HG02884 (cell line): ENCODE measurements around the gene GPR21.

Source experiments
- ATAC-seq: cut with Tn5 transposase; IDR thresholded peaks from one replicate; pipeline ENCODE4 v1.9.1; 2021; ENCODE audit warnings: mild to moderate bottlenecking, moderate library complexity; ENCODE audit not compliant: unreplicated experiment

GPR21 gene

DNA sequence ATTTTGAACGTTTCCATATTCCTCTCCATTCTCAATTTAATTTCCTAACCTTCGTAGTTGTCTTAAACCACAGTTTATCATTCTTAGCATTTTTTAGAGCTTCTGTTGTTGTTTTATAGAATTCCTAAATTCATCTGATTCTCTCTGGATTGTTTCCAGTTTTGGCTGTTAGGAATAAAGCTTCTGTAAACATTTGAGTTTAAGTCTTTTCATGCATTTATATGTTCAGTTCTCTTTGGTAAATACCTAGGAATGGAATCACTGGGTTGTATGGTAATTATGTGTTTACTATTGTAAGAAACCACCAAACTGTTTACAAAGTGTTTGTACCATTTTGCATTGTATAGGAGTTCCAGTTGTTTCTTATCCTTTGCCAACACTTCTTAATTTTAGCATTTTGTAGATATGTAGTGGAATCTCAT lies 29.7 kb downstream of the GPR21 start:
- no peak for ATAC-seq

DNA sequence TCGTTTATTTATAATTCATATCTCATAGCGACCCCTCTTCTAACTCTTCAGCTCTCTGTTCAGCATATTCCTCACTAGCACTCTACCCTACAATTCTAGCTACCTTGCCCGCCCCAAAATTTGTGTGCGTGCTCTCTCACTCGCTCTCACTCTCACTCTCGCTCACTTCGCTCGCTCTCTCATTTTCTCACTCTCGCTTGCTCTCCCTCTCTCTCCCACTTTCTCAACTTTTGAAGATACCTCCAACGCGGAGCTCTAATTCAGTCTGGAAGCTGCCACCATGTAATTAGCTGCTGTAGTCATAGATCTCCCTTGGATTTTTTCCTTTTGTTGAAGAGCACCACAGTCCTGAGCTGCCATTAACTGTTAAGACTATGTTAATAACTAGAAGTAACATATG lies 30.4 kb downstream of the GPR21 start:
- ATAC-seq, result no peak

DNA sequence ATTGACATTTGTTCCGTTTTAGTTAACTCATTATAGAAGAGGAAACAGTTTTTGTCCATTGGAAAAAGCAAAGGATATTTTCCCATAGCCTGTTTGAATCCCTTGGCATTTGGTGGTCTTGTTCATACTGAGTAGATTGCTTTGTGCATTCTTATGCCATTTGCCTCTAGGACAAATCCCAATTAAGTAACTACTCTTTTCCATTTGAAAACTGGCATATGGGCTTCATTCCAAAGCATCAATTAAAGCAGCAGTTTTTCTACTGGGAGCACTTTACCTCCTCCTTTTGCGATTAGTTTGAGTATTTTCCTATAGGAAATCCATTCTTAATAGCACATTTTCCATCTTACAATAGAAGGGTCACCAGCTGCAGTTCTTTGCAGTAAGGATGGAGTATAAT lies 31.2 kb downstream of the GPR21 start:
- no peak for ATAC-seq

DNA sequence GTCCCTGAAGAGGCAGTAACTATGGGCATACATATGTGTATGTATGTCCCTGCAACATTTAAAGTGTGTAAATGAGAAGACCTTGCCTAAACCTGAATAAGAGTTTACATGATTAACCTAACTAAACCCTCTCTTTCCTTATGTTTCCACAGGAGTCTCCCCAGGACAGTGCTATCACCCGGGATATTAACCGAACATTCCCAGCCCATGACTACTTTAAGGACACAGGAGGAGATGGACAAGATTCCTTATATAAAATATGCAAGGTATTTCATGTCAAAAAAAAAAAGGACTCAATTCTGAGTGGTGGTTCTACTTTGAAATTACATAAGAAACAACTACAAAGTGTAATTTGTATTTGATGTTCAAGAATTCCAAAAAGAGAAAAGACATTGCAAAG lies 31.7 kb downstream of the GPR21 start:
- ATAC-seq, result no peak

DNA sequence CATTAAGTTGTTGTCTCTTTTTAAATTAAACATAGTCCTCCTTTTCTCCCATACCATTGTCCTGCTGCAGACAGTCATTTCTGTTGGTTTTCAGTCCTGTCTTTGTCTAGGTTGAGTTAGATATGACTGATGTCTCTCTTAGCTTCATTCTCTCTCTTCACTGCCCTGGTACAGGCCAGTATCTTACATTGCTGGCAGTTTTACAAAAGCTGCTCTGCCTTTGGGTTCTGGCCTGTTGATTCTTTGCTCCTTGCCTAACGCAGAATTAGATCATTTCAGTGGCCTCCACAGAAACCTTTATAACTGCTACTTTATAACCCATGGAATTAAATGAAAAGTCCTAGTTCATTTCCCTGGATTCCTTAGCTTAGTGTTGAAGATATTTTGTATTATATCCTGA lies 33.7 kb downstream of the GPR21 start:
- no peak for ATAC-seq

DNA sequence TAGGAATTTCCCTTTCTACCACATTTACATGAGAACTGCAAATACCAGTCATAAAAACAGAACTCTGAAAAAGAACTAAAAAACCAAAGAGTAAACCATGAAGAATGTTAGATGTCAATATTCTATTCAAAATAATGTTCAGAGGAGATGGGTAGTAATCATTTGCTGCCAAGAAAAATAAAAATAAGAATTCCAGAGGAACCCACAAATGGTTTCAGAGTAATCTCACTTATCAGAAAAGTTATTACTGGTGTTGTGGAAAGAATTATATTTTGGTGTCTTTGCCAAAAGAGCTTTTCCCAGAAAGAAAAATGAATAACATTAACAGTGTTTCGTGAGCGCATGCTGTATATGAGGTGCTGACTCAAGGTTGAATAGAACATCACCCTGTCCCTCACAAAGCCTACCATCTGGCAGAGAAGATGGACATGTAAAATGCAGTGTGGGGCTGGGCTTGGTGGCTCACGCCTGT lies 35.6 kb downstream of the GPR21 start:
- ATAC-seq, result no peak

DNA sequence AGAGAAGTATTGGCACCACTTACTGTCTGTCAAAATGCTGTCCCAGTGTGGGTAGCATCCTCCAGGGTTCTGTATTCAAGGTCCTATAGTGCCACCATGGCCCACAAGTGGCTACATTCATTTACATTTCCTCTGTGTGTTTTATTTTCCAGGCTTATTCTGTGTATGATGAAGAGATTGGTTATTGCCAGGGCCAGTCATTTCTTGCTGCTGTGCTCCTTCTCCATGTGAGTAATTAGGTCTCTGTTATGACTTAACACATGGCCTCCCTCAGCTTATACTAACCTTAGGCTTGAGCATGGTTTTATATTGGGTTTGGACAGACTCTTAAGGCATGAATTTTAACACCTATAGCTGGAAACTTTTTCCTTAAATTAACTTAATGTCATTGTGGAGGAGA lies 36.7 kb downstream of the GPR21 start:
- no peak for ATAC-seq

DNA sequence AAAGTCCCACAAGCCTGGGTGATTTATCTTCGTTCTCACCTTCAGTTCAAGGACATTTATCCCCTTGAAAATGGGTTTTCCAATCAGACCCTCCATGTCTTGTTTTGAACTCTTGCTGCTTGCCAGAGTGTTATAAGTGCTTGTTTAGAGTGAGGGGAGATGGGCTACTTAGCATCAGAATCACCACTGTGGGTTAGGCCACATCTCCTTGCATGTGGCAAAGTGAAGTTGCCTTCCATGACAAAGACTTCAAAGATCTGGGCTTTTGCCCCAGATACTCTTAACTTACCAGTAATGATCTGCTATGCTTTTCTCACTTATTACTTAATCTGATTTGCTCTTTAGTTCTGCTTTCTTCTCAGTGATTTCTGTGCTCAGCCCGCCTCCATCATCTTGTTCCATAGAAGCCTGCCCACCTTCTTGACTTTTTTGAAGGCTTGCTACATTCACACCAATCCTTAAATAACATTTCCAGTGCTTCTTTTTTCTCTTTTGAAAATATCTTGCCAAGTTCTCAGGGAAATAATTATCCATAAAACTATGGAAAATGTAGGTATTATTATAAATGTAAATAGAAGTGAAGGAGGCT lies 39.0 kb downstream of the GPR21 start:
- no peak for ATAC-seq

DNA sequence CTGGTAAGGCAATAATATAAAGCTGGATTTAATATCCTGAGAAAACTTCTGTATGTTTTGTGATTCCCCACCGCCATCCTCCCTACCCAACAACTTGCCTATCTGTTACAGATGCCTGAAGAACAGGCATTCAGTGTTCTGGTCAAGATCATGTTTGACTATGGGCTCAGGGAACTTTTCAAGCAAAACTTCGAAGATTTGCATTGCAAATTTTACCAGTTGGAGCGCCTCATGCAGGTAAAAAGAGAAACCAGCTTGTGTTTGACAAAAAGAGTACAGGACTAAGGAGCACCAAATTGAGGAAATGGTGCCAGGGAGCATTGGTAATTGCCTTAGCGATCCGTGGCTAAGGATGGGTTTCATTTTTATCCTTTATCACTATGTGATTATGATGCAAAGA lies 40.0 kb downstream of the GPR21 start:
- ATAC-seq, result no peak

DNA sequence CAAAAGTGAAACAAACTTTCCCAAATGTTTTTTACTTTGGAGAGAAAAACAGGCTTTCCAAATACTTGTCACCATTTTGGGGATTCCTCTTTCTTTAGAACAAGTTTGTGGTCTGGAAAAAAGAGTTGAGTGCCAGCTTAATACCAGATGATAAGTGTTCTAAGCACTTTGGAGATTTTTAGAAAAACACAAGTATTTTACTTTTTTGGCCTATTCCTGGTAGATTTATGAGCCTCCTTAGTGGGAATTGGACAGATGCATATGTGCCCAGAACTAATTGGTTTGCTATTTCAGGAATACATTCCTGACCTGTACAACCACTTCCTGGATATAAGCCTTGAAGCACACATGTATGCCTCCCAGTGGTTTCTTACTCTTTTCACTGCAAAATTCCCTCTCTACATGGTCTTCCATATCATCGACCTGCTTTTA lies 40.5 kb downstream of the GPR21 start:
- ATAC-seq, result no peak

DNA sequence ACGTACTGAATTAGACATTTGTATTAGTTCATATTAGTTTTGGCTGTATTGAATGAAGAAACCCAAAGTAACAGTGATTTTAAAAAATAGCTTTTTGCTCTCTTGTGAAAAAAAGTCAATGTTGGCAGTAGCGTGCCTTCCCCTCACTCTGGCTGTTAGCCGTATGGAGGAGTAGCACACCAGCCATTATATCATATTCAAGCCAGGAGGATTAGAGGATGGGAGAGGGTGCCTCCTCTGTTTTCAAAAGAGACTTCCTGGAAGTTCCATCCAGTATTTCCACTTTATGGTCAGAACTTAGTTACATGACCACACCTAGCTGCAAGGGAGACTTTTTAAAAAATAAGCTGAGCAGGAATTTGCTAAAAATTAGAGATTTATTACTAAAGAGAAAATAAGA lies 41.2 kb downstream of the GPR21 start:
- no peak for ATAC-seq

DNA sequence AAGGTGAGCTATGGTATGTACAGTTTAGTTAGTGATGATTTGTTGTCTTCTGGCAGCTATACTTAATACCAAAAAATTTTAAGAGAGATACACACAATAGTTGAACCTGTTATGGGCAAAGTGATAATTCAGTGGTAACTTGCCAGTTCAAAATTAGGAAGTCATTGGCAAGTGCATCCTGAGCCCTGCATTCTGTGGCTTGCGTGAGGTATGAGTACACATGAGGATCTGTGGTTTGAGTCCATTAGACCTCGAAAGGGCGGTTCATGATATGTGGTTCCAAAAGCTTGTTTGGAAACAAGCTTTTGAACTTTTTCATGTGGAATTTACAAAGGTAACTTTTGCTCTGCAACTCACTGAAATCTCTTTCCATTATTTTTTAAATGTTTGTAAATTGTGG lies 47.0 kb downstream of the GPR21 start:
- no peak for ATAC-seq

DNA sequence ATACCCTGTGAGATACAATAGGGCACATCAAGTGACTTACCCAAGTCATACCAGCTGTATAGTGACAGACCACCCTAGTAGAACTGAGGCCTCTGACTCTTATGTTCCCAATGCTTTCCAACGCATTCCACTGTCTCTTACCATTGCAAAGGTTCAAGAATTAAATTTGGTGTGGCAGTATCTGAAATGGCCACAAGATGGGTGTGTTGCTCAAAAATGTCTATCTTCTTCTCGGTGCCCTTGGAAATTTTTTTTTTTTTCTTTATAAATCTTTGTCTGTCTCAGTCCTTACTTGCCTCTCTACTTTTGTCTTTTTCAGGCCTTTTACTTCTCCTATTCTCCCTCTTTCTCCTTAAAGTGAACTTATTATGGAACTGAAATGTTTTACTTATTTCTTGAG lies 48.4 kb downstream of the GPR21 start:
- no peak for ATAC-seq

DNA sequence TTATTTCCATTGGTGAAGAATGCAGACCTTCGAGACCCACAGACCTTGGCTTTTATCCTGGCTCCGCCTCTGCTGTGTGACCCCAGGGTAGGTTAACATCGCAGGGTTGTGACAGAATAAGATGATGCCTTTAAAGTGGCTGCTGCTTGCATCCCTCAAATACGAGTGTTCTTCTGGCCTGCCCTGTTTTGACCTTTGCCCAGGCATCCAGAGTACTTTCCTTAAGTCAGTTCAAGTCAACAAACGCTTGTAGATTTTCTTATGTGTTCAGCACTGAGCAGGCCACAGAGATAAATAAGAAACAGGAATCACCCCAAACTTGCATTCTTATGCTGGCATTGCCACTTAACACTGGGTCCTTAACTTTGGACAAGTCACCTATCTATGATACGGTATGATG lies 50.2 kb downstream of the GPR21 start:
- no peak for ATAC-seq

DNA sequence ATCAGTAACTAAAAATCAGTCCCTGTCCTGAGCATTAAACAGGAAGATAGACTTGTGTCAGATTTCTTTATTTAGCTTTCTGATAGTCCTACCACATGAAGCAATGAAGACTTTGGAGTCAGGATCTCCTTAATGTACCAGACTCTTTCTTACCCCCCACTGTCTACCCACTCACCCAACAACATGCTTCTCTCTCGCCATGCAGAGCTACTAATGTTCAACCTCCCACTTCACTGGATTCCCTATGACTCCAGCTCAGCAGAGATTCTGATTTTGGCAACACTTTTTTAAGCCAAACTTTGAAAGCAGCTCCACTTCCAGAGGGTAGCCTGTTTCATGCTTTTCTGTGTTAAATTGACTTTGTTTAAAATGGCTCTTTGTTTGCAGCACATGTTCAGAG lies 50.8 kb downstream of the GPR21 start:
- no peak for ATAC-seq
